Activated CD4-positive, CD25-positive, alpha-beta regulatory T cell treated with anti-CD3 and anti-CD28 coated beads, Interleukin-2, amount 50 U/mL, for 72 hours (primary cell): ENCODE measurements around the gene MC1R.
"Not testable (repeated sequence)": the region's sequence is repeated elsewhere in the genome, so short reads cannot be mapped to it uniquely, and the experiment has no call there.

Experiments
- DNase-seq: peaks from one replicate; pipeline ENCODE4 v3.0.0; 2021

MC1R gene

GRCh38 chr16:89965447-89966225 is 47.0 kb downstream of the MC1R start:
- no peak for DNase-seq

GRCh38 chr16:89966756-89967155 is 48.1 kb downstream of the MC1R start:
- DNase-seq = no peak

GRCh38 chr16:89967436-89967835 is 48.8 kb downstream of the MC1R start:
- DNase-seq = not testable (repeated sequence)

GRCh38 chr16:89968074-89968473 is 49.4 kb downstream of the MC1R start:
- DNase-seq = not testable (repeated sequence)

GRCh38 chr16:89969741-89970410 is 51.2 kb downstream of the MC1R start:
- DNase-seq = no peak
